ENCODE results near the gene AKAP9.
"Not testable (repeated sequence)": the region's sequence is repeated elsewhere in the genome, so short reads cannot be mapped to it uniquely, and the experiment has no call there.

Gene AKAP9

DNA sequence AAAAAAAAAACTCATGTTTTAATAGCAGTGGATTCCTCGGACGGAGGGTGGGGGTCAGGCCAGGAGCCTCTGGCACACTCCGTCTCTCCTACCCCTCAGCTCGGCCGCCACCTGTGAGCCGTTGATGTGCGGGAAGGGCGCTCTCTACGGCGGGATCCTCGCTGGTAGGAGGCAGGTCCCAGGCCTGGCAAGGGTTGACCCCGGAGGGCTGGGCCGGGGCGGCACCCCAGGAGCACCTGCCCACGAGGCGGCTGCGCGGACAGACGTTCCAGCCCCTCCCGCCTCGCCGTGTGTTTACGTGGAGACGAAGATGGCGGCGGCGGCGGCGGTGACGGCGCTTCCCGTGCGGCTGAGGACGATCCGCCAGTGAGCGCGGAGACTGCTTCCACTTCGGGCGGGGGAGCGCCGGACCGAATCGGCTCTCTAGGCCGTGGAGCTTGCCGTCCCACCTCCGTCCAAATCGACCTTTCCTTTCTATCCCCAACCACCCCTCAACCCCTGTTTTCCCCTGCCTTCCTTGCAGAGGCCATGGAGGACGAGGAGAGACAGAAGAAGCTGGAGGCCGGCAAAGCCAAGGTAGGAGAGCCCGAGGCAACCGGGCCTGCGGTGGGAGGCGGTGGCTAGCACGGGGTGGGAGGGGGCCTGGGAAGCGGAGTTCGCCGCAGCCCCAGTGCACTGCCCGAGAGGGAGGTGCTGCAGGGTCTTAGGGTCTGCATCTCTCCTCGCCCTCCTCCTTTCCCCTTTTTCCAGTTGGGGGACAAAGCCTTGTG lies at the start of gene AKAP9:
Gene AKAP9 (plus strand): TSS at position 291 of the 770 bp plus-strand sequence. CDS start 238 bp downstream, at position 529.
- DNase-seq, result peak; percentile 90 to 92

DNA sequence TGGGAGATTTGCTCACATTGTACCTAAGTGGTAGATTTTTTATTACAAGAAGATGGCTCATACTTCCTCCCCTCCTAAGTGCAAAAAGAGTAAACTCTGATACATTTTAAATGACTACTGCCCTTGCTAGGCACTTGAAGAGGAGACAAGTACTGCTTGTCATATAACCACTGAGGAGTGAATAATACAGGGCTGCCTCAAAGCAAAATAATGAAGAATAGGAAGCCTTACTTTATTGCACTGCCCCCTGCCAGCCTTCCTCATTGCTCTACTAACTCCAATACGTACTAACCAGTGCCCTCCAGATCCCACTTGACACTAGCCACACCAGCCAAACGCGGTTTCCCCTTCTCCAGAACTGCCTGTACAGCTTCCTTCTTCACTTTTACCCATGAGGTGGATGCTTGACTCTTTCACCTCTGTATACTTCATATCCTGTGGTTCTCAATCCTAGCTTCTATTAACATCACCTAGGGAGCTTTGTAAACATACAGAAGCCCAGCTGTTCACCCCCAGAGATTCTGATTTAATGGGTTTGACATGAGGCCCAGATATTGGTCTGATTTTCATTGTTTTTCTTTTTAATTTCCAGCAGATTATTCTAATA lies 48.5 kb upstream of the AKAP9 start:
- DNase-seq, result no peak

DNA sequence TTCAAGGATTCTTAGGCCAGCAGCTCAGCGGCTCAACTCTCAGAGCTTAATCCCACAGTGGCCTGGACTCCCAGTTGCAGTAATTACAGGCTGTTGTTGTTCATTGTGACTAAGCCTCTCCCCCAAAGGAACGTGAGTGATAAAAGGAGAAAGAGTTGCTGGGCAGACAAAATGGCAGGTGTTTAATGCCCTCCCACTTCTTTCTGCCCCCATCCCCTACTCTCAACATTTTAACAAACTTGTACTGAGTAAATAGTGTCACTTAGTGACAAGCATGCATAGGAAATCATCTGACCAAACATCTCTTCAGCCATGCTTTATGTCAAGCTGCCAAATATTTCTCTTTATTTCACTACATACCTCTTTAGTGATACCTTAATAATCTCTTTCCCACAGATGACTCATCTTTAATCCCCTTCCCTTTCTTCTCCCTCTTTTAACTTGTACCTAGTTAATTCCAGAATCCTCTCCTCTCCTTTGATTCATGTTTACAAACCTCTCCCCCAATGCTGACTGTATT lies 47.8 kb upstream of the AKAP9 start:
- DNase-seq, result no peak

DNA sequence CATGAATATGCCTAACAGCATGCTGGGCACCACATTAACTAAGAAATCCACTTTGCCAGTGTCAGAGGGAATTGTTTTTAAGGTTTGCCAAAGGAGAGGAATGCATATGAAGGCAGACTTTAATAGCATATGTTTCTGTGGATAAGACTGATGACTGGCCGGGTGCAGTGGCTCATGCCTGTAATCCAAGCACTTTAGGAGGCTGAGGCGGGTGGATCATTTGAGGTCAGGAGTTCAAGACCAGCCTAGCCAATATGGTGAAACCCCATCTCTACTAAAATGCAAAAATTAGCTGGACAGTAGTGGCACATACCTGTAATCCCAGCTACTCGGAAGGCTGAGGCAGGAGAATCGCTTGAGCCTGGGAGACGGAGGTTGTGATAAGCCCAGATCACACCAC lies 47.0 kb upstream of the AKAP9 start:
- DNase-seq, result not testable (repeated sequence)

DNA sequence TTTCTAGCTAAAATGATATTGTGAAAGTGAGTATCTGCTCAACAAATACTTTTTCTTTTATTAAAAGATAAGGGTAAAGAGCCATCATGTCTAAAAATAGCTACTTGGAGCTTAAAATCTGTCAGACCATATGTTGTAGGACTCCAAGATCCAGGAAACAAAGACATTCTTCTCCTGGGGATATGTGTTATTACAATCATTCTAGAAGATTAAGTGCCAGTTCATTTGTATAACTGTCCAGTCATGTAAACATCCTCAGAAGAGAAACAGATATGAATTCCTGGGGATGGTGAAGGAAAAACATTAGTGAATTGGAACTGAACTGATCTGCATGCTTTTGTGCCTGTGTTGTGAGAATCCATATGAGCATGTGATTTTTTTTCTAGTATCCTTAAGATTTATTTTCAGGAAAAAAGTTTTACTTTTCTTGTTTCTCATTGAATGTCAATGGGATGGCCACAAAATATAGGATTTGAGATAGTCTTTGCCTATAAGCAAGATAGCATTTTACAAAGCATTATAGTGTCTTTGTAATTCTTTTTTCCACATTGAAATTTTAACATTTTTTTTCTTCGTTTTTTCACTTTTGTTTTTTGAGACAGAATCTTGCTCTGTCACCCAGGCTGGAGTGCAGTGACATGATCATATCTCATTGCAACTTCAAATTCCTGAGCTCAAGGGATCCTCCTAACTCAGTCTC lies 45.7 kb upstream of the AKAP9 start:
- no peak for DNase-seq

DNA sequence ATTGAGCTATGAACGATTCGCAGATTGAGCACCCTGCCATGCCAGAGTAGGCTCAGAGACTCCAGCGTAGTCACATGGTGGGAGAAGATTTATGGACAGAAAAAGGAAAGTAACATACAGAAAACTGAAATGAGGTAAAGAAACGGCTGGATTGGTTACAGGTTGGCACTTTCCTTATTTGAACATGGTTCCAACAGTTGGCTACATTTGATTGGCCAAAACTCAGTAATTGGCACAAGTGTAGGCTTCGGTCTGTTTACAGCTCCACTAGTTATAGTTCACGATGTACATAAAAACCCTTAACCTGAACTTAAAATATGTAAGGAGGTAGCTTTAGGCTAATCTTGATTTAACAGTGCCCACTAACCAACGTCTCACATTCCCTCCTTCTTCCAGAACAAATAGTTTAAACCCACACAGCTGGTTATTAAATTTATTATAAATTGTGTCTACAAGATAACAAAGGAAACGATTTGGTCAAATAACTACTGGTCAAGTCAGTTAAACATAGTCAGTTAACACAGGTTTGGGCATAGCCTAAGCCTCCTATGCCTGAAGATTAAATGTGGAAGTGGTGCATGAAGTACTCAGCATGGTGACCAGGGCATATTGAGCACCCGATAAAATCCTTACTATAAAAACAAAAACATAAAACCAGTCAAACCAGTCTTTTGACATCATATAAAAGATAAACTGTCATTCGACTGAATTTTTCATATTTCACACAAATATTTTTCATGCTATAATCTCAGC lies 42.2 kb upstream of the AKAP9 start:
- no peak for DNase-seq

DNA sequence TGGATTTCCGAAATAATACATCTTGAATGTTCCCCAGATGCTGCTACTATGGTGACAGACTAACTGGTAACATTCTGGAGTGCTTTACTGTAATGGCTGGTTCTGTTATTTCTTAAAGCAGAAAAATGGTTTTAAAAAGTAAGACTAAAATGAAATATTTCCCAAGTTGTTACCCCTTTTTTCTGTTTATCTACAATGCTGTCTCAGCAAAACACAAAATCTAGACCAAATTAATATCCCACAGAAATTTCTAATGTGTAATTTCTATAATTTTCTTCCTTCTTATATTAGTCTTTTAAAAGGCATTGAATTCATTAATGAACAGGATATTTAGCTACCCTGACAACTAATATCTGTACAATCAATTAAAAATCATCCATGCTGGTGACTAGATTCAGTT lies 41.1 kb upstream of the AKAP9 start:
- DNase-seq, result no peak

DNA sequence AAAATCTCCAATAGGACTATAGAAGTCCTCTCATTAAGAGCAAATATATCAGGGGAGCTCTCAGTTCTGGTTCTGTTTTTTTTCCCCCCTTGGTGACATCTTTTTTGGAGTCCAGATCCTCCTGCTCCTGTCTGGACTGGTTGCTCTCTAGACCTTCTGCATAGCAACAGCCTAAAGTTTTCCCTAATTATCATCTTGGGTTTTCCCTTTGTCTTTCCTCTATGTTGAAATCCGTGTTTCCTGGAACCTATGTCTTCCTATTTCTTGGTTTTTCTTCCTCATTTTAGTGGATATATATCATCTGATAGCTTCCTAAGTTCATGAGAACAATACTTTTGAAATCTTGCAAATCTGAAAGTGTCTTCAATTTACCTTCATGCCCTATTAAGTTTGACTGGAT lies 30.5 kb upstream of the AKAP9 start:
- no peak for DNase-seq

DNA sequence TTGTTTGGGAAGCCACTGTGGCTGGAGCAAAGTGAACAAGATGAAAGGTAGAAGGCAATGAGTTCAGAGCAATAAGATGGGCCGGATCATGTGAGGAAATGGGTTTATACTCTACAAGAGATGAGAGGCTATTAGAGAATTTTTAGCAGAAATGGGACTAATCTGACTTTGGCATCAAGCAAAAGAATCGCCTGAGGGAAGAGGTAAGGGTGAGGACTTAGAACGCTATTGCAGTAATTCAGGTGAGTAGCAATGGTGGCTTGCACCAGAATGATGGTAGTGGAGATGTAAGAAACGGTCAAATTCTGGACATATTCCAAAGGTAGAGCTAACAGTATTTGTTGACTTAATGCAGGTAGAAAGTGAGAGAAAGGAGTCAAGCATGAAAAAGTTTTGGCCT lies 29.5 kb upstream of the AKAP9 start:
- no peak for DNase-seq

DNA sequence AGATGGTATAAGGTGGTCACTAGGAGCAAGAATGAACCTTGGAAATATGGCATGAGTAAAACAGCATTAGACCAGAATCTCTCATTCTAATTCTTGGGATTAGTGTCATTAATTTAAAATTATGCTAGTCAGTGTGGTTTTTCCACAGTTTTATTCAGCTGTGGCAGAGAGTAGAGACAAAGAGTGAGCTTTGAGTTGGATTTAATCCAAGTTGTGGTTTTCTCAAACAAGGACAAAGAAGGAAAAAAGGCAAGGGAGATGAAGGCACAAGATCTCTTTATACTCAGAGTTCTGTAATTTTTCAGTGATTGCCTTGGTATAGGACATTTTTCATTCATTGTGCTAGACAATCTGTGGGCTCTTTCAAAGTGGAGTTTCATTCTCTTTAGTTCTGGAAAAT lies 28.2 kb upstream of the AKAP9 start:
- DNase-seq, result no peak

DNA sequence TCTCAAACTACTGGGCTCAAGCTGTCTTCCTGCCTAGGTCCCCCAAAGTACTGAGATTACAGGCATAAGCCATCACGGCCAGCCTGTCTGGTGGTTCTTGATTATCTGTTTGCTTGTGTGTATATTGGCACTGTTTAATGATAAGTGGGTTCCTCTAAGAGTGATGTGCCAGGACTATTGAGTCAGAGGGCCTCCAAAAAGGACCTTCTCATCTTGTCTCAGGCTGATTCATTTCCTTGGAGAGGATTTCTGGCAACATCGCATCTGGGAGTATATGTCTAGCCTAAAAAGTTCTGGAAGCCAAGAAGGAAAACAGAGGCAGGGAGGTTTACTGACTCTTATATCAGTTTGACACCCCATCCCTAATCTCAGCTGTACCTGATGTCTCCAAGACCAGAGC lies 27.1 kb upstream of the AKAP9 start:
- no peak for DNase-seq

DNA sequence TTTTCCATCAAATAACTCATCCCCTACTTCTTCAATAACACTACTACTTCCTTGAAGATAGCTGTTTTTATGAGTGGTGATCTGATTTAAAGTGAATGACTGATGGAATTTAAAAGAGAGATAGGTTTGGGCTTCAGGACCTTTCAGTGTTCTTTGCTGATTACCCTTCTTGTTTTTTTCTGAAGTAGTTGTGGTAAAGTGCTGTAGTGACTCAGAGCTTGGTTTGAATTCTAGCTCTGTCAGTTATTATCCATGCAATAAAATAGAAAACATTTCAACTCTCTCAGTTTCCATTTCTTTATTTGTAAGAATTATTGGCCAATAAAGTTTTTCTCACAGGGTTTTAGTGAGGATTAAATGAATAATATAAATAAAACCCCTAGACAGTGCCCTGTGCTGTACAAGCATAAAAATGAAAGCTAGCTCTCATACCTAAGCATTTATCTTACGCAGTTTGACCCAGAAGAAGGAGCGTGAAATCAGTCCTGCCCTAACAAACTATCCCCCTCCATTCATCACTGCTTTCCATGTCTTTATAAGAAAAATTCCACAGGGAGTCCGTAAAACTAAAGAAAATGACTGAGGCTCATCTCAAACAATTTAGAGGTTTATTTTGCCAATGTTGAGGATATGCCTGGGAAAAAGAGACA lies 25.1 kb upstream of the AKAP9 start:
- no peak for DNase-seq

DNA sequence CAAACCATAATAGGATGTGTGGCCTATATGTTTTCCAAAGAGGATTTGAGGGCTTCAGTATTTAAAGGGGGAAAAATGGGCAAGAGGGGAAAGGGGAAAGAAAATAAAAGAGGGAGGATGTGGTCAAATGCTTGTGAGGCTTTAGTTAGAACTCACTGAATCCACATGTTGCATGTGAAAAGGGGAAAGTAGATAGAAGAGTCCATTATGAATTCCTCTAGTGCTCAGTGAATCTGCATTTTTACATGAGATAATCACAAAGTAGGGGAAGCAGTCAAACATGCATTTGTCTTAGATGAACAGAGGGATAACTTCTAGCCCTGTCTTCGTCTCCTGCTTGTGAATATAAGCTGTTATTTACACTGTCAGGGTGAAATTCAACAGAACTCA lies 24.6 kb upstream of the AKAP9 start:
- DNase-seq, result no peak

DNA sequence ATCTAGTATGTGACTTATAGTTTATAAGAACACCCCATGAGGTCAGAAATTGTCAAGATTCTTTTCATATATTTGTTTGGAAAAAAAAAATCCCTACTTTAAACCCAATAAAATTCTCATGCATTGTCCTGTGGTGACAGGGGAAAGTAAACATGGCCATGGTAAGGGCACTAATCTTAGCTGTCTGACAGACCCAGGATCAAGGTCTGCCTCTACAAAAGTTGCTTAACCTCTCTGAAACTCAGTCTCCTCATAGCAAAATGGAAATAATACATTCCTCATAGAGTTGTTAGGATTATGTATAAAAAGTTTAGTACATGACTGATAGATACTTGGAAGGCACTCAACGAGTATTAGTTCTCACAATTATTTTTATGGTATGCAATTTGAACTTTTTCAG lies 22.3 kb upstream of the AKAP9 start:
- DNase-seq, result no peak

DNA sequence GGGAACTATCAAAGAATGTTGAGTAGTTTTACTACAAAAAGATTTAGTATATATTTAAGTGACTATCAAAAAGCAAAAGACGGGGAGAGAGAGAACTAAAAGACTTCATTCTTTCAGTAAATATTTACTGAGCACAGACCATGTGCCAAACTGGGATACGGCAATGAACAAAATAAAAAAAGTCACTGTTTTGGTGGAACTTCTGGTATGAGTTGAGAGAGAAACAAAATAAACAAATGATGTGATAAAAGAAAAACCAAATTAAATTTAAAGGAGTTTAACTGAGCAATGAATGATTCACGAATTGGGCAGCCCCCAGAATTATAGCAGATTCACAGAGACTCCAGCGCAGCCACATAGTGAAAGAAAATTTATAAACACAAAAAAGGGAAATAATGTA lies 17.8 kb upstream of the AKAP9 start:
- no peak for DNase-seq

DNA sequence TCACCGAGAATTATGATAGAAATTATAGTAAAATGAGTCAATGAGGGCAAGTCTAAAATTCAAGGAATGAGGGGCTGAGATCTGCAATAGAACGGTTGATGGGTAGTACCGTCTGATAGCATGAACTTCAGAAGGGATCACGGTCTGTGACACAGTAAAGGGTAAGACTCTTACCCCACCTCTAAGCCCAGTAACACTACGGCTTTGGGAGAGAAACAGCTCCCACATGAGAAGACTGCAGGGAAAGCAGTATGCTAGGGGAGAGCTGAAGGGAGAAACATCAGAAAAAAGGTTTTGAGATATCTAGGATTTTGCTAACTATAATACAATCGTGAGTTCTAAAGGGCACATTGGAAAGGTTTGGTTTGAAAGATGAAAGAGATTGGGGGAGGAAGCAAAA lies 12.8 kb upstream of the AKAP9 start:
- DNase-seq, result no peak

DNA sequence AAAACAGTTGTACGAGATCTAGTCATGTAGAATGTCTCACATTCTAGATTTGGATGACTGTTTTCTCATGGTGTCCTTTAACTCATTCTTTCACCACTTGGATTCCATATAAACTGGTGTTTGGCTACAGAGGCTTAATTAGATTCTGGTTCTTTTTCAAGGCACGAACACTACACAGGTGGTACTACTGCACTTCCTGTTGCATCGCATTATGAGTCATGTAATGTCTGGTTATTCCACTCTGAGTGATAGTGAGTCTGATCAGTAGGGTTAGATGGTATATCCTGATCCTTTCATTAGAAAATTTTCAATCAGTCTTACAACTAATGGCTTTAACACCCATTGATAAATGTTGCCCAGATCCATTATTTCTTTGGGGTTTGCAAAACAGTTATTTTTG lies 11.2 kb upstream of the AKAP9 start:
- DNase-seq, result no peak

DNA sequence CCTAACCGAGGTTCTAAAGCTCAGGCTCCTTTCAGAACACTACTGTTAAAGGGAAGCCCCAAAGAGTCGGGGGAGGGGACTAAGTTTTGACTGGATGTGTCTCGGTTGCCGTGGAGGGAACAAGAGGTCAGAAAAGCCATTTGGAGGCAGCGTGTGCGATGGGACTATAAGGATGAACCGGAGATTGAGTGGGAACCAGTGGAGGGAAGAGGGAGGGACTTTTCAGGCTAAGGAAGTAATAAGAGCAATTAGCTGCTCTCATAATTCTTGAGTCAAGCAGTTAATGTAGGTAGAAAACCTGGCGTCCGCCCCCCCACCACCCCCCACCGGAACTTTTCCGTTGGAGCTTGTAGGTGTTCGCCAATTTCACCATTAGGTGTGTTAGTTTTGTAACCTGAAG lies 491 bp upstream of the AKAP9 start:
- peak; percentile 48 to 53 for DNase-seq

DNA sequence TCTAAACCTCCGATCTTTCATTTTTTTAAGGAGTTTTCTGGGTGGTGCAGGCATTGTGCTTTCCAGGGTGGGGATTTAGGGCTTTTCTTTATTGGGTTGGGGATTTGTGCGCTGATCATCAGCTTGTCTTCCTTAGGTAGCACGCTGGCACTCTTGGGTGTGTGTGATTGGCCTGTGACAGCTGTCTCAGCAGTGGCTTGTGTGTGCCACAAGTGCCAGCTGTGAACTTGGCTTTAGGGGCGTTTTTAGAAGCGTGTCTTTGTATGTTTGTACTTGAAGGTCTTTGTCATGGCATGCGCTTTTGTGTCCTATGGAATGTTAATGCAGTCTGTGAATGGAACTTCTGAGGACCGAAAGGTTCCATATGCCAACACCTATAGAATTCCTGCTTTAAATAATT lies 788 bp downstream of the AKAP9 start:
- DNase-seq, result peak; percentile 42 to 52

DNA sequence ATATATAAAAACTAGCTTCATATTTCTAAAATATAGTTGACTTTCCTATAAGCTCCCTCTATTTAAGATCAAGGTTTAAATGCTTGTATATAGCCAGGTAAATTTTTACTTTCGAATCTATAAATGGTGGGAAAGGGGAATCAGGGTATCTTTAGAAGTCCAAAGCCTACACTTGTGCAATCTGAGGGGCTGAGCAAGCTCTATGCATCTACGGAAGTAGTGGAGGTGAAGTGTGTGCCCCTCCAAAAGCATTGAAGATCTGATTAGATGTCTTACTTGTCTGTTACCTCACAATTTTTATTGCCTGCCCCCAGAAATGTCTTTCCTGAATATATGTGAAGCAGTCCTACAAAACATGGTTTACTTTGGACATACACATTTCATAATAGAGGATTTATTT lies 1.6 kb downstream of the AKAP9 start:
- DNase-seq, result no peak

DNA sequence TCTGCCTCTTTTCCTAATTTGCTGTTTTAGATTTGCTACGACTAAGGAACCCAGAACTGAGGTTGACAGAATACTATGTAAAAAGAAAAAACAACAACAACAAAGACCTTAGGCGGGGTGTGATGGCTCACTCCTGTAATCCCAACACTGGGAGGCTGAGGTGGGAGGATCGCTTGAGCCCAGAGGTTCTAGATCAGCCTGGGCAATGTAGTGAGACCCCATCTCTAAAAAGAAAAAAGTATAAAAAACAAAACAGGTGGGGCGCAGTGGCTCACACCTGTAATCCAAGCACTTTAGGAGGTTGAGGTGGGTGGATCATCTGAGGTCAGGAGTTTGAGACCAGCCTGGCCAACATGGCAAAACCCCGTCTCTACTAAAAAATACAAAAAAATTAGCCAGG lies 4.3 kb downstream of the AKAP9 start:
- DNase-seq, result not testable (repeated sequence)

DNA sequence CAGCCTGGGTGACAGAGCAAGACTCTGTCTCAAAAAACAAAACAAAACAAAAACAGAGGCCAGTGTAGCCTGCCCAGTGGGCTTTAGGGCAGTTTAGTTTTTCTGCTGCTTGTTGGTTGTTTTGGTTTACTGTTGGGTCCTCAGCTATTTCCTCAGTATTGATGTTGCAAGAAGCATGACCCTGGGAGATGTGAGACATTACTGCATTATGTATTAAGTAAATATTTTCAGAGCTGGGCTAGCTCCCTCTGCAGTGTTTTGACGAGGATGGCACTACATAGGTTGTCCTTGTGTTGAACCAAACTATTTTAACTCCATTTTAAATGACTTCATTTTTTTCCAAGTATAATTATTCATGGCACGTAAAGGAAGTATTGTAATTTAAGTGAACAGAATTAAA lies 4.8 kb downstream of the AKAP9 start:
- DNase-seq, result no peak

DNA sequence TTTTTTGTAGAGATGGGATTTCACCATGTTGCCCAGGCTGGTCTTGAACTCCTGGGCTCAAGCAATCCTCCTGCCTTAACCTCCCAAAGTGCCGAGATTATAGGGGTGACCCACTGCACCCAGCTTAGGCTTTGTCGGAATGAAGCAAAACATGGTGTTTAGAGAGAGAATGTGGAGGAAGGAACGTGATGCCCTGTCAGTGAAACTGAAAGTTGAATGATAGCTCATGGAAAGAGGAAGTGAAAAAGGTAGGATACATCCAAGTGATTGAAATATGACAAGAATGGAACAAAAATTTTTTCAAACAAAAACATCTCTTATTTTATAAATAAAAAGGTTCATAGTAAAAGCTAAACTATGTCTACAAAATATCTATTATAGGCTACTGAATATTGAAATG lies 5.9 kb downstream of the AKAP9 start:
- DNase-seq, result no peak

Data from activated T-cell treated with anti-CD3 and anti-CD28 coated beads, Interleukin-2, amount 50 U/mL, for 48 hours (primary cell).